ENCODE results near the gene ZNF33B. TPM values are rescaled to one million over a fixed set of nuclear protein-coding genes. Genes with fewer than 3 reads are reported as not detected.
"Not testable (repeated sequence)": the region's sequence is repeated elsewhere in the genome, so short reads cannot be mapped to it uniquely, and the experiment has no call there.

Gene ZNF33B
- total and polyA plus RNA-seq, 9 of the 15 experiments (the other 6 are each of a cell fraction or from before 2014, with no cell fraction given) = 6.9 to 23.9 (median 15.4) TPM

DNA sequence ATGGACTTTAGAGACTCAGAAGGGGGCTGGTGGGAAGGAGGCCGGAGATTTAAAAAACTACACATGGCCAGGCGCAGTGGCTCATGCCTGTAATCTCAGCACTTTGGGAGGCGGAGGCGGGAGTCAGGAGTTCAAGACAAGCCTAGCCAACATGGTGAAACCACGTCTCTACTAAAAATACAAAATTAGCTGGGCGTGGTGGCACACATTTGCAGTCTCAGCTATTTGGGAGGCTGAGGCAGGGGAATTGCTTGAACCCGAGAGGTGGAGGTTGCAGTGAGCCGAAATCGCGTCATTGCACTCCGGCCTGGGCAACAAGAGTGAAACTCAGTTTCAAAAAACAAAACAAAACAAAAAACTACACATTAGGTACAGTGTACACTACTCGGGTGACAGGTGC, 84.8 kb downstream of the ZNF33B start:
- H3K27ac ChIP-seq (ENCODE audit: extremely low read depth, low read depth, low read length); H3K9ac ChIP-seq (ENCODE audit: insufficient read depth in 1 of 2, low read depth in 2 of 2, low read length in 2 of 2); FAIRE-seq; H4K20me1 ChIP-seq (replicated peaks; ENCODE audit: control insufficient read depth, insufficient read depth, low read length); POLR2A ChIA-PET; H3K27me3 ChIP-seq (ENCODE audit: control insufficient read depth in 2 of 2, insufficient read depth in 2 of 2, low read length in 2 of 2); H3K9me3 ChIP-seq (replicated peaks; ENCODE audit: control insufficient read depth, insufficient read depth, low read depth, low read length); BruUV-seq (replicated peaks); in situ Hi-C loops (cut with MboI); ATAC-seq; DNase-seq (ENCODE audit: extremely low read depth in 1 of 4, low spot score in 3 of 4); H3K4me2 ChIP-seq (ENCODE audit: insufficient read depth, low read length); CTCF ChIA-PET (ENCODE audit: low intra/inter-chr PET ratio); H3K4me3 ChIP-seq; H3K9me1 ChIP-seq (ENCODE audit: control insufficient read depth, insufficient read depth, low read length): not testable (repeated sequence)
- peak; percentile 40 for TF ChIP-seq ZNF316 (IDR thresholded peaks at IDR 0.05)
- TF ChIP-seq C11orf30 (IDR thresholded peaks at IDR 0.05; ENCODE audit: low read depth) = peak; percentile 7; the same call in 1 of the 2 replicates
- peak overlapping the region; percentile 89 for H2AFZ ChIP-seq (ENCODE audit: low read depth, low read length)
- peaks cover 26% of the 10 kb centered on the region for H3K79me2 ChIP-seq (ENCODE audit: control insufficient read depth, insufficient read depth, low read length)
- H3K36me3 ChIP-seq (ENCODE audit: control insufficient read depth, insufficient read depth, low read length) = peaks cover 15% of the 10 kb centered on the region; the same call in 1 of the 3 replicates
- peaks cover 0 to 17% of the 10 kb centered on the region in 2 experiments; a peak in 3 of 5 replicates for H3K4me1 ChIP-seq (replicated peaks in 1 of 2; ENCODE audit: control insufficient read depth in 2 of 2, insufficient read depth in 2 of 2, low read length in 2 of 2)
- intact Hi-C loops (cut with micrococcal nuclease) = loop anchor here (2.0 to 5.0 kb wide), 3 partner anchors 85 to 229 kb away; partner anchors contain the start of genes BMS1 and ZNF33B
- WGBS (ENCODE audit: insufficient coverage, low coverage, missing lambda C conversion rate) = 76% methylated on average over 12 of the region's 12 CpGs

DNA sequence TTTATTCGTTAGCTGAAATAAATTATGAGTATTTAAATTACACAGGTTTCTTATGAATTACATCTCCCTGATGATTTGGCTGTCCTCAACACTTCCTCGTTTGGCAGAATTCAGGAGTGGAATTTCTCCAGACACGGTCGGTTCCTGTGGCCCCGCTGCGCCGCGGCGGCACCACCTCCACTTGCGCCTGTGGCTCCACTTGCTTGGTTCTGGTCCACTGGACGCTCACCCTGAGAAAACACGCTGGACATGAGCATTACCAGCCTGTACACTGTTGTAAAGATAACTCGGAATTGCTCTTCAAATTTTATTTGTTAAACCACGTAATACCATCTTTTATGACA, 85.3 kb downstream of the ZNF33B start:
- Histone ChIP-seq H3K9me1 (ENCODE audit: control insufficient read depth, insufficient read depth, low read length) (no peaks in the 10 kb centered on the region), H4K20me1 (replicated peaks; ENCODE audit: control insufficient read depth, insufficient read depth, low read length) (no peaks in the 10 kb centered on the region), H3K36me3 (ENCODE audit: control insufficient read depth, insufficient read depth, low read length) (peaks cover 15% of the 10 kb centered on the region; the same call in 1 of the 3 replicates), H2AFZ (ENCODE audit: low read depth, low read length) (peak overlapping the region; percentile 89), H3K27ac (ENCODE audit: extremely low read depth, low read depth, low read length) (no peak overlapping the region), H3K4me2 (ENCODE audit: insufficient read depth, low read length) (peak overlapping the region; percentile 67), H3K4me3 (peak overlapping the region; percentile 72), H3K79me2 (ENCODE audit: control insufficient read depth, insufficient read depth, low read length) (peaks cover 26% of the 10 kb centered on the region), H3K9ac (ENCODE audit: insufficient read depth in 1 of 2, low read depth in 2 of 2, low read length in 2 of 2) (peak overlapping the region in 1 of 2 experiments; percentile 77; a peak in 2 of 4 replicates), H3K27me3 (ENCODE audit: control insufficient read depth in 2 of 2, insufficient read depth in 2 of 2, low read length in 2 of 2) (no peaks in the 10 kb centered on the region), H3K4me1 (replicated peaks in 1 of 2; ENCODE audit: control insufficient read depth in 2 of 2, insufficient read depth in 2 of 2, low read length in 2 of 2) (peaks cover 0 to 17% of the 10 kb centered on the region in 2 experiments; a peak in 3 of 5 replicates), H3K9me3 (replicated peaks; ENCODE audit: control insufficient read depth, insufficient read depth, low read depth, low read length) (0 out of 2 replicates have a peak, but pooled peaks cover 2% of the 10 kb centered on the region)
- in situ Hi-C loops (cut with MboI) (no loop called here), intact Hi-C loops (cut with micrococcal nuclease) (loop anchor here (2.0 to 5.0 kb wide), 3 partner anchors 86 to 229 kb away; partner anchors contain the start of genes BMS1 and ZNF33B)
- no TSS peak for BruUV-seq (replicated peaks)
- FAIRE-seq (no peak), DNase-seq (ENCODE audit: extremely low read depth in 1 of 4, low spot score in 3 of 4) (peak in 2 of 4 experiments; percentile 12 to 15), ATAC-seq (peak; percentile 2; the same call in 2 of the 3 replicates)
- POLR2A ChIA-PET = no interaction called here
- CTCF ChIA-PET (ENCODE audit: low intra/inter-chr PET ratio) = no interaction called here
- 44% methylated on average over 14 of the region's 14 CpGs for WGBS (ENCODE audit: insufficient coverage, low coverage, missing lambda C conversion rate)
- TF ChIP-seq, protein P1, sequence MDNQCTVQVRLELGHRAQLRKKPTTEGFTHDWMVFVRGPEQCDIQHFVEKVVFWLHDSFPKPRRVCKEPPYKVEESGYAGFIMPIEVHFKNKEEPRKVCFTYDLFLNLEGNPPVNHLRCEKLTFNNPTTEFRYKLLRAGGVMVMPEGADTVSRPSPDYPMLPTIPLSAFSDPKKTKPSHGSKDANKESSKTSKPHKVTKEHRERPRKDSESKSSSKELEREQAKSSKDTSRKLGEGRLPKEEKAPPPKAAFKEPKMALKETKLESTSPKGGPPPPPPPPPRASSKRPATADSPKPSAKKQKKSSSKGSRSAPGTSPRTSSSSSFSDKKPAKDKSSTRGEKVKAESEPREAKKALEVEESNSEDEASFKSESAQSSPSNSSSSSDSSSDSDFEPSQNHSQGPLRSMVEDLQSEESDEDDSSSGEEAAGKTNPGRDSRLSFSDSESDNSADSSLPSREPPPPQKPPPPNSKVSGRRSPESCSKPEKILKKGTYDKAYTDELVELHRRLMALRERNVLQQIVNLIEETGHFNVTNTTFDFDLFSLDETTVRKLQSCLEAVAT (IDR thresholded peaks at IDR 0.05) = peak in 1 of 2 experiments; percentile 49; a peak in 1 of 4 replicates
- TF ChIP-seq POLR3A (IDR thresholded peaks at IDR 0.05; ENCODE audit: borderline replicate concordance, extremely low read depth, insufficient read depth, insufficient read length) (no peak), NR2C2 (CRISPR knock-in tag; IDR thresholded peaks at IDR 0.05) (no peak), NR2C2 (tag; IDR thresholded peaks at IDR 0.05) (peak; percentile 14; the same call in 1 of the 2 replicates), CBX3 (IDR thresholded peaks at IDR 0.05; ENCODE audit: borderline replicate concordance in 1 of 2, low read length in 2 of 2) (0 out of 3 replicates have a peak, but pooled peaks of 1 of the 2 experiments have one; percentile 4), ZNF644 (tag; IDR thresholded peaks at IDR 0.05; ENCODE audit: low read depth) (0 out of 2 replicates have a peak, but pooled peaks have one; percentile 9)
- TF ChIP-seq, protein P2, sequence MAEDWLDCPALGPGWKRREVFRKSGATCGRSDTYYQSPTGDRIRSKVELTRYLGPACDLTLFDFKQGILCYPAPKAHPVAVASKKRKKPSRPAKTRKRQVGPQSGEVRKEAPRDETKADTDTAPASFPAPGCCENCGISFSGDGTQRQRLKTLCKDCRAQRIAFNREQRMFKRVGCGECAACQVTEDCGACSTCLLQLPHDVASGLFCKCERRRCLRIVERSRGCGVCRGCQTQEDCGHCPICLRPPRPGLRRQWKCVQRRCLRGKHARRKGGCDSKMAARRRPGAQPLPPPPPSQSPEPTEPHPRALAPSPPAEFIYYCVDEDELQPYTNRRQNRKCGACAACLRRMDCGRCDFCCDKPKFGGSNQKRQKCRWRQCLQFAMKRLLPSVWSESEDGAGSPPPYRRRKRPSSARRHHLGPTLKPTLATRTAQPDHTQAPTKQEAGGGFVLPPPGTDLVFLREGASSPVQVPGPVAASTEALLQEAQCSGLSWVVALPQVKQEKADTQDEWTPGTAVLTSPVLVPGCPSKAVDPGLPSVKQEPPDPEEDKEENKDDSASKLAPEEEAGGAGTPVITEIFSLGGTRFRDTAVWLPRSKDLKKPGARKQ (CRISPR knock-in tag; IDR thresholded peaks at IDR 0.05) = peak; percentile 98
- TF ChIP-seq, protein P3, sequence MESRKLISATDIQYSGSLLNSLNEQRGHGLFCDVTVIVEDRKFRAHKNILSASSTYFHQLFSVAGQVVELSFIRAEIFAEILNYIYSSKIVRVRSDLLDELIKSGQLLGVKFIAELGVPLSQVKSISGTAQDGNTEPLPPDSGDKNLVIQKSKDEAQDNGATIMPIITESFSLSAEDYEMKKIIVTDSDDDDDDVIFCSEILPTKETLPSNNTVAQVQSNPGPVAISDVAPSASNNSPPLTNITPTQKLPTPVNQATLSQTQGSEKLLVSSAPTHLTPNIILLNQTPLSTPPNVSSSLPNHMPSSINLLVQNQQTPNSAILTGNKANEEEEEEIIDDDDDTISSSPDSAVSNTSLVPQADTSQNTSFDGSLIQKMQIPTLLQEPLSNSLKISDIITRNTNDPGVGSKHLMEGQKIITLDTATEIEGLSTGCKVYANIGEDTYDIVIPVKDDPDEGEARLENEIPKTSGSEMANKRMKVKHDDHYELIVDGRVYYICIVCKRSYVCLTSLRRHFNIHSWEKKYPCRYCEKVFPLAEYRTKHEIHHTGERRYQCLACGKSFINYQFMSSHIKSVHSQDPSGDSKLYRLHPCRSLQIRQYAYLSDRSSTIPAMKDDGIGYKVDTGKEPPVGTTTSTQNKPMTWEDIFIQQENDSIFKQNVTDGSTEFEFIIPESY (CRISPR knock-in tag; IDR thresholded peaks at IDR 0.05) = peak; percentile 96
